ENCODE measurements around the gene TOLLIP.

The TOLLIP gene

GRCh38 chr11:1226986-1227550 lies 82.4 kb downstream of the TOLLIP start:
- TF ChIP-seq, protein P1, sequence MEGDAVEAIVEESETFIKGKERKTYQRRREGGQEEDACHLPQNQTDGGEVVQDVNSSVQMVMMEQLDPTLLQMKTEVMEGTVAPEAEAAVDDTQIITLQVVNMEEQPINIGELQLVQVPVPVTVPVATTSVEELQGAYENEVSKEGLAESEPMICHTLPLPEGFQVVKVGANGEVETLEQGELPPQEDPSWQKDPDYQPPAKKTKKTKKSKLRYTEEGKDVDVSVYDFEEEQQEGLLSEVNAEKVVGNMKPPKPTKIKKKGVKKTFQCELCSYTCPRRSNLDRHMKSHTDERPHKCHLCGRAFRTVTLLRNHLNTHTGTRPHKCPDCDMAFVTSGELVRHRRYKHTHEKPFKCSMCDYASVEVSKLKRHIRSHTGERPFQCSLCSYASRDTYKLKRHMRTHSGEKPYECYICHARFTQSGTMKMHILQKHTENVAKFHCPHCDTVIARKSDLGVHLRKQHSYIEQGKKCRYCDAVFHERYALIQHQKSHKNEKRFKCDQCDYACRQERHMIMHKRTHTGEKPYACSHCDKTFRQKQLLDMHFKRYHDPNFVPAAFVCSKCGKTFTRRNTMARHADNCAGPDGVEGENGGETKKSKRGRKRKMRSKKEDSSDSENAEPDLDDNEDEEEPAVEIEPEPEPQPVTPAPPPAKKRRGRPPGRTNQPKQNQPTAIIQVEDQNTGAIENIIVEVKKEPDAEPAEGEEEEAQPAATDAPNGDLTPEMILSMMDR (IDR thresholded peaks at IDR 0.05; ENCODE audit: borderline replicate concordance, control extremely low read depth, extremely low read depth, insufficient read depth, missing control alignments), result no peak
- in situ Hi-C loops (cut with MboI; ENCODE audit: low sequenced_read_pairs, unreplicated experiment), result no loop called here
- no peak for DNase-seq (ENCODE audit: low spot score)

GRCh38 chr11:1226226-1226985 lies 83.0 kb downstream of the TOLLIP start:
- in situ Hi-C loops (cut with MboI; ENCODE audit: low sequenced_read_pairs, unreplicated experiment), result no loop called here
- TF ChIP-seq, protein P1 (IDR thresholded peaks at IDR 0.05; ENCODE audit: borderline replicate concordance, control extremely low read depth, extremely low read depth, insufficient read depth, missing control alignments), result no peak
- DNase-seq (ENCODE audit: low spot score), result no peak

DNA sequence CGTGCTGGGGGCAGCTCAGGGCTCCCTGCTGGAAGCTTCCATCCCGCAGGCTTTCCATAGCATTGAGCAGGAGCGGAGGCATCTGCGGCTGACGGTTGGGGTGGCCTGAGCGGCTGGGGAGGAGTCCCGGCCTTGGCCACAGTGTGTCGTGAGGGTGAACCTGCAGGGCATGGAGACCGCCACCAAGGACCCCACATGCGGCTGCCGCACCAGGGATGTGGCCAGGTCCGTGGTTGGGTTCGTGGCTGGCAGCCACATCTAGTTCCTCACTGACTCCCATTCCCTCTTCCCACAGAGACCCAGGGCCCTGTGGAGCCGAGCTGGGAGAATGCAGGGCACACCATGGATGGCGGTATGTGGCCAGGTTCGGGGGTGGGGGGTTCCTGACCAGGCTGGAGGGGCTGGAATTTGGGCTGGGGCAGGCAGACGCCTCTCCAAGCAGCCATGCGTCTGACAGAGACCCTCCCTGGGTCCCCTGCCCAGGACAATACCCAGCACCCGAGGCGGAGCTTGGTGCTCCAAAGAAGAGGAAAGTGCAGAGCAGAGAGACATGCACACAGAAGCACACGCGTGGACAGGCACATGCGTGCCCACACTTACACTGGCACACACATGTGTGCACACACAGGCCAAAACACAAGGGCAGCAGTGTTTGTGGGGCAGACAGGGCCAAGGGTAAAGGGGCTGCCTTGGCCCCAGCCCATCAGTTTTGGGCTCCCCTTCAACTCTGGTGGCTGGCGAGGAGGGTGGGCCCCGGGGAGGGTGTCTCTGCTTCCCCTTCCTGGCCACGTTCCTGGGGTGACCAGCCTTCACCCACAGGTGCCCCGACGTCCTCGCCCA lies 83.8 kb downstream of the TOLLIP start:
- no peak for DNase-seq (ENCODE audit: low spot score)
- in situ Hi-C loops (cut with MboI; ENCODE audit: low sequenced_read_pairs, unreplicated experiment), result no loop called here
- TF ChIP-seq, protein P1 (IDR thresholded peaks at IDR 0.05; ENCODE audit: borderline replicate concordance, control extremely low read depth, extremely low read depth, insufficient read depth, missing control alignments), result no peak

- no peak for DNase-seq (ENCODE audit: low spot score)
- in situ Hi-C loops (cut with MboI; ENCODE audit: low sequenced_read_pairs, unreplicated experiment), result no loop called here
- TF ChIP-seq, protein P1 (IDR thresholded peaks at IDR 0.05; ENCODE audit: borderline replicate concordance, control extremely low read depth, extremely low read depth, insufficient read depth, missing control alignments), result no peak
Measured at GRCh38 chr11:1224491-1225385, 84.7 kb downstream of the TOLLIP start.

All from GM13976 (cell line).